OCI-LY3 (cell line): ENCODE data around the gene SELENOS.
A peak's percentile ranks its signal among the peaks of the same experiment; 100 is the strongest.

Experiments
- H2AFZ ChIP-seq: fragments of 200-600, 300-600 bp; shearing (Covaris generic); 2 replicates; pipeline ENCODE4 v1.6.0; 2014; ENCODE audit warnings: antibody characterized with exemption, low read depth, low read length
- H3K27ac ChIP-seq: fragments of 200-600, 300-600 bp; sonication (generic); 2 replicates; pipeline ENCODE4 v1.5.1; 2014; ENCODE audit warnings: mild to moderate bottlenecking, low read length, moderate library complexity, mixed read lengths
- H3K27me3 ChIP-seq: fragments of 200-600, 300-600 bp; sonication (generic); 2 replicates; pipeline ENCODE4 v1.6.1; 2014; ENCODE audit warnings: low read depth, low read length, mixed read lengths
- H3K36me3 ChIP-seq: fragments of 200-600, 300-600 bp; sonication (generic); replicated peaks from 2 replicates; pipeline ENCODE3; 2014; ENCODE audit warnings: low read depth, low read length, mixed read lengths
- H3K4me1 ChIP-seq: fragments of 300-600, 200-600 bp; sonication (generic); 2 replicates; pipeline ENCODE4 v1.6.1; 2014; ENCODE audit warnings: low read length, mixed read lengths
- H3K4me2 ChIP-seq: fragments of 200-600, 300-600 bp; sonication (generic); 2 replicates; pipeline ENCODE4 v1.6.1; 2014; ENCODE audit warnings: low read length, mixed read lengths
- H3K4me3 ChIP-seq: fragments of 300-600, 200-600 bp; sonication (generic); 2 replicates; pipeline ENCODE4 v1.5.1; 2014; ENCODE audit warnings: antibody characterized with exemption, mild to moderate bottlenecking, low read length, moderate library complexity
- H3K79me2 ChIP-seq: fragments of 300-600, 200-600 bp; shearing (Covaris generic); 2 replicates; pipeline ENCODE4 v1.6.1; 2014; ENCODE audit warnings: mild to moderate bottlenecking, low read length, mixed read lengths
- H3K9ac ChIP-seq: fragments of 300-600, 200-600 bp; shearing (Covaris generic); 2 replicates; pipeline ENCODE4 v1.6.0; 2014; ENCODE audit warnings: mild to moderate bottlenecking, low read length, moderate library complexity
- H3K9me3 ChIP-seq: fragments of 200-600, 300-600 bp; shearing (Covaris generic); 2 replicates; pipeline ENCODE4 v1.6.1; 2014; ENCODE audit warnings: low read length, mixed read lengths; ENCODE audit not compliant: insufficient read depth
- H4K20me1 ChIP-seq: fragments of 200-600, 300-600 bp; sonication (generic); 2 replicates; pipeline ENCODE4 v1.6.1; 2016; ENCODE audit warnings: low read length, mixed read lengths; ENCODE audit not compliant: insufficient read depth
- EZH2phosphoT487 ChIP-seq: fragments of 200-600 bp; shearing (Covaris generic); IDR thresholded peaks from 2 replicates; pipeline ENCODE4 v1.6.1; 2018; ENCODE audit warnings: antibody characterized with exemption, mixed run types, low read depth
- TF ChIP-seq, protein P1 (sequence below): fragments of 200-600, 300-600 bp; sonication (generic); IDR thresholded peaks from 2 replicates; pipeline ENCODE4 v1.5.1; 2014; ENCODE audit warnings: antibody characterized with exemption, low read length, low read depth

SELENOS gene

DNA sequence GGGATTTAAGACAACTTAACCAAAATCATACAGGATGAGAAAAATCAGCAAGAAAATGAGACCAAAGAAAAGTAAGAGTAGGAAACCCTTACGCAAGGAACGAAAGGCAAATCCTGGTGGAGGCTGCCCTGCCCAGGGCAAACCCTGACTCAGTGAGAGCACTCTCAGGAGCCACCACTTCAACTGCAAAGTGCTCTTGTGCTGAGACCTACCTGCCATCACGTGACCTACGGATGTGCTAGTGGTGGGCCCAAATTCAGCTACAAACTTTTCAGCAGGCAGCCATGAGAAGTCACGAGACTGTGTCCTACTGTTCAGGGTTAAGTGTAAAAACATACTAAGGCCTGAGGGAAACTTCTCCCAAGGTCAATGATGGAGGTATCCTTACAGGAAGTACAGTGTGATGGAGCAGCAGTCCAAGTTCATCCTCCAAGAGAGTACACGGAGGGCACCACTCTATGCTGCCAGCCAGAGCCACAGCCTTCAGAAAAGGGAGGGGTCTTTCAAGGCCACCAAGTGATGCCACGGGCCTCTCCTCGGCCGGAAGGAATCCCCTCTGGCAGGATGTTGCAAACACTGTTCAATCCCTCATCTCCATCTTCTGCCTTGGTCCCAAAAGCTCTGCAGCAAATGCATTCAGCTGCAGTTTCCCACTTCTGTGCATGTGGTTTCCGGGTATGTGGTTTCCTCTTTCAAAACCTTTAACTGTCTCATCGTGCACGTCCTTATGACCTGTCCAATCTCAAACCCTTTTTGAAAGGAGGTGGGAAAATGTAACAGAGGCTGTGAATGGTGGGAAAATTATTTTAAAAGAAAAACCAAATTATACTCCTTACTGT lies 34.9 kb downstream of the SELENOS start:
- H4K20me1 ChIP-seq, result peaks cover 69% of the 10 kb centered on the region
- peaks cover 84% of the 10 kb centered on the region for H3K79me2 ChIP-seq
- H3K4me3 ChIP-seq, result peak overlapping the region; percentile 30
- no peak overlapping the region for H3K9ac ChIP-seq
- H3K36me3 ChIP-seq, result peaks cover 10% of the 10 kb centered on the region
- peak overlapping the region; percentile 65 for H3K4me2 ChIP-seq
- H3K9me3 ChIP-seq, result no peaks in the 10 kb centered on the region
- H3K27me3 ChIP-seq, result no peaks in the 10 kb centered on the region
- H2AFZ ChIP-seq, result no peak overlapping the region
- no peak for TF ChIP-seq EZH2phosphoT487
- TF ChIP-seq, protein P1, sequence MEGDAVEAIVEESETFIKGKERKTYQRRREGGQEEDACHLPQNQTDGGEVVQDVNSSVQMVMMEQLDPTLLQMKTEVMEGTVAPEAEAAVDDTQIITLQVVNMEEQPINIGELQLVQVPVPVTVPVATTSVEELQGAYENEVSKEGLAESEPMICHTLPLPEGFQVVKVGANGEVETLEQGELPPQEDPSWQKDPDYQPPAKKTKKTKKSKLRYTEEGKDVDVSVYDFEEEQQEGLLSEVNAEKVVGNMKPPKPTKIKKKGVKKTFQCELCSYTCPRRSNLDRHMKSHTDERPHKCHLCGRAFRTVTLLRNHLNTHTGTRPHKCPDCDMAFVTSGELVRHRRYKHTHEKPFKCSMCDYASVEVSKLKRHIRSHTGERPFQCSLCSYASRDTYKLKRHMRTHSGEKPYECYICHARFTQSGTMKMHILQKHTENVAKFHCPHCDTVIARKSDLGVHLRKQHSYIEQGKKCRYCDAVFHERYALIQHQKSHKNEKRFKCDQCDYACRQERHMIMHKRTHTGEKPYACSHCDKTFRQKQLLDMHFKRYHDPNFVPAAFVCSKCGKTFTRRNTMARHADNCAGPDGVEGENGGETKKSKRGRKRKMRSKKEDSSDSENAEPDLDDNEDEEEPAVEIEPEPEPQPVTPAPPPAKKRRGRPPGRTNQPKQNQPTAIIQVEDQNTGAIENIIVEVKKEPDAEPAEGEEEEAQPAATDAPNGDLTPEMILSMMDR, result no peak
- no peak overlapping the region for H3K27ac ChIP-seq
- peaks cover 26% of the 10 kb centered on the region for H3K4me1 ChIP-seq

DNA sequence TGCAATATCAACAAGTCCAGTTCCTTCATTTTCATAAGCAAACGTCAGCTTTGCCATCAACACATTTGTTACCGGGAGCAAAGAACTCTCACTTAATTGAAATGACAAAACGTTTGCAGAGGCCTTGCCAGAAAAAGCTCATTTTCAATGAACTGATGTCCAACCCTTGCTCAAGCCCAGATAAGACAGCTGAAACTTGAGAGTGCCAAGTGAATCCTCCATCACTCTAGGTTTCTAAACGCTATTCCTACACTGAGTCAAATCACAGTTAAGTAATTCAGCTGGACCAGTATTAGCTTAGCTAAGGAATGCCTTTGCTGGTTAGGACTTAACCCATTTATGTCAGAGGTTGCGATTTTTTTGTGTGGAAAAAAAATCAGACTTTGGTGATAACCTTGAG lies 36.9 kb downstream of the SELENOS start:
- peaks cover 63% of the 10 kb centered on the region for H4K20me1 ChIP-seq
- TF ChIP-seq EZH2phosphoT487, result no peak
- TF ChIP-seq, protein P1, result no peak
- H3K27ac ChIP-seq, result no peak overlapping the region
- no peak overlapping the region for H3K4me3 ChIP-seq
- H3K4me2 ChIP-seq, result no peak overlapping the region
- H3K9me3 ChIP-seq, result no peaks in the 10 kb centered on the region
- H2AFZ ChIP-seq, result no peak overlapping the region
- H3K9ac ChIP-seq, result no peak overlapping the region
- H3K4me1 ChIP-seq, result peaks cover 26% of the 10 kb centered on the region
- H3K36me3 ChIP-seq, result peaks cover 10% of the 10 kb centered on the region
- H3K79me2 ChIP-seq, result peaks cover 68% of the 10 kb centered on the region
- H3K27me3 ChIP-seq, result no peaks in the 10 kb centered on the region

DNA sequence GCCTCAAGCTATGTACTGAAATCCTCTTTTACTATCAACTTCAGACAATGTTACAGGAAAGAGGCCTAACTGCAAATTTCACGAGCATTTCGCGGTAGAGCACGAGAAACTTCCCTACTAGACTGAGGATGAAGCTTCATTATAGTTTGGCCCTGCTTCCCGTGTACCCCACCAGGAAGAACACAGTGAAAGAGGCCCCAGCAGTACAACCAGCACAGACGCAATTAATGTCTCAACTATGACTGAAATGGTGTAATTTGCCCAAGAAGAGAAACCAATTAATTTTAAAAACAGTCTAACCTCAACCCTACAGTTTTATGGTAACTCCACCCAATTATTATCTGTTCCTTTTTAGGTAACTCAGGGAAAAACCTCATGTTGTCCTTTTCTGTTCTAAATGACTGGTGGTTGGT lies 37.6 kb downstream of the SELENOS start:
- Histone ChIP-seq H3K9me3 (no peaks in the 10 kb centered on the region), H3K79me2 (peaks cover 62% of the 10 kb centered on the region), H3K27ac (no peak overlapping the region), H3K27me3 (no peaks in the 10 kb centered on the region), H3K36me3 (peaks cover 14% of the 10 kb centered on the region), H2AFZ (no peak overlapping the region), H4K20me1 (peaks cover 57% of the 10 kb centered on the region), H3K4me1 (peaks cover 26% of the 10 kb centered on the region), H3K4me2 (no peak overlapping the region), H3K9ac (no peak overlapping the region), H3K4me3 (no peak overlapping the region)
- TF ChIP-seq, protein P1, result no peak
- TF ChIP-seq EZH2phosphoT487, result no peak

DNA sequence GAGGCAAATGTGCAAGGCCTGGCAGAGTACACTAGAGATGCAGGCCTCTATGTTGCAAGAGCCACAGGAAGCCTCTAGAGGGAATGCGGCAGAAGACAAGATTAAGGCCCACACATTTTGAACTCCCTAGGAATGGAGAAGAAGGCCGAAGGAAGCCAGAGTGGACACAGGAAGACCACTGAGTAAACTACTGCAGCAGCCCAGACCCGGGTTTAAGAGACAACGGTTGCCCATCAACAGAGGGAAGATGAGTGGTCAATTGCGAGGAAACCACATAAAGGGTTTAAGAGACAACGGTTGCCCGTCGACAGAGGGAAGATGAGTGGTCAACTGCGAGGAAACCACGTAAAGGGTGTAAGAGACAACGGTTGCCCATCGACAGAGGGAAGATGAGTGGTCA lies 40.0 kb downstream of the SELENOS start:
- no peaks in the 10 kb centered on the region for H3K9me3 ChIP-seq
- H3K36me3 ChIP-seq, result peaks cover 11% of the 10 kb centered on the region
- H4K20me1 ChIP-seq, result peaks cover 33% of the 10 kb centered on the region
- peaks cover 15% of the 10 kb centered on the region for H3K4me1 ChIP-seq
- peaks cover 40% of the 10 kb centered on the region for H3K79me2 ChIP-seq
- no peak overlapping the region for H2AFZ ChIP-seq
- H3K27me3 ChIP-seq, result no peaks in the 10 kb centered on the region
- H3K27ac ChIP-seq, result no peak overlapping the region
- no peak overlapping the region for H3K4me3 ChIP-seq
- no peak overlapping the region for H3K4me2 ChIP-seq
- H3K9ac ChIP-seq, result no peak overlapping the region
- TF ChIP-seq, protein P1, result no peak
- TF ChIP-seq EZH2phosphoT487, result no peak
